Measurements from ENCODE around the gene AKT3.

DNA sequence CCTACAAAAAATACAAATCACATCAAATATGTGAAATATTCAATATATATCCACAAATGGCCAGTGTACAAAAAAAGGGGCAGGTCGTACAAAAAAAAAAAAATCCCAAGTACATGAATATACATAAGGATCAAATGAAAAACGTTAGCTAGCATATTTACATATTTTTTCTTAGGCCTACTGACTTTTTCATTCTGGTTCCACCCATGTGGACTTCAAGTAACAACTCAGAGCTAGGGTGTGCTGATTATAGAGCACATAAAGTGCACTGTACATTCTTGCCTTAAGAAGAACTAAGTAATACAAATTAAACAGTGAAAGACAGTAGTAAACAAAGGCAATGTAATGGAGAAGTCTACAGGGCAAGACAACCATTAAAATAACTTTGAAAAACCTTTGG lies 297.0 kb downstream of the AKT3 start:
- TF ChIP-seq, protein P1, sequence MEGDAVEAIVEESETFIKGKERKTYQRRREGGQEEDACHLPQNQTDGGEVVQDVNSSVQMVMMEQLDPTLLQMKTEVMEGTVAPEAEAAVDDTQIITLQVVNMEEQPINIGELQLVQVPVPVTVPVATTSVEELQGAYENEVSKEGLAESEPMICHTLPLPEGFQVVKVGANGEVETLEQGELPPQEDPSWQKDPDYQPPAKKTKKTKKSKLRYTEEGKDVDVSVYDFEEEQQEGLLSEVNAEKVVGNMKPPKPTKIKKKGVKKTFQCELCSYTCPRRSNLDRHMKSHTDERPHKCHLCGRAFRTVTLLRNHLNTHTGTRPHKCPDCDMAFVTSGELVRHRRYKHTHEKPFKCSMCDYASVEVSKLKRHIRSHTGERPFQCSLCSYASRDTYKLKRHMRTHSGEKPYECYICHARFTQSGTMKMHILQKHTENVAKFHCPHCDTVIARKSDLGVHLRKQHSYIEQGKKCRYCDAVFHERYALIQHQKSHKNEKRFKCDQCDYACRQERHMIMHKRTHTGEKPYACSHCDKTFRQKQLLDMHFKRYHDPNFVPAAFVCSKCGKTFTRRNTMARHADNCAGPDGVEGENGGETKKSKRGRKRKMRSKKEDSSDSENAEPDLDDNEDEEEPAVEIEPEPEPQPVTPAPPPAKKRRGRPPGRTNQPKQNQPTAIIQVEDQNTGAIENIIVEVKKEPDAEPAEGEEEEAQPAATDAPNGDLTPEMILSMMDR (IDR thresholded peaks at IDR 0.05): no peak
- no peak for TF ChIP-seq POLR2AphosphoS5 (IDR thresholded peaks at IDR 0.05)
